Central memory CD8-positive, alpha-beta T cell (primary cell): ENCODE data around the gene C11orf24.

Experiments
- ATAC-seq: fragments of 150-1000 bp; cut with Tn5 transposase; replicated peaks from 2 replicates; pipeline ENCODE4 v1.10.0; 2022; ENCODE audit warnings: mild to moderate bottlenecking, moderate FRiP score, moderate number of reproducible peaks; ENCODE audit not compliant: poor library complexity, severe bottlenecking; ENCODE audit errors: extremely low read depth
- DNase-seq, 2 donors: peaks; one replicate each; pipeline ENCODE4 v3.0.0; 2021; ENCODE audit warnings: low spot score in 2 of 2
- H3K27ac Mint-ChIP-seq: one replicate; pipeline ENCODE4 v1.8.0; 2022; ENCODE audit warnings: low read depth, mild to moderate bottlenecking, moderate library complexity, mixed read lengths
- H3K27me3 Mint-ChIP-seq: one replicate; pipeline ENCODE4 v1.8.0; 2022; ENCODE audit warnings: mixed read lengths
- H3K36me3 Mint-ChIP-seq: one replicate; pipeline ENCODE4 v1.8.0; 2022; ENCODE audit warnings: mild to moderate bottlenecking, moderate library complexity, mixed read lengths; ENCODE audit not compliant: insufficient read depth
- H3K4me1 Mint-ChIP-seq: one replicate; pipeline ENCODE4 v1.8.0; 2022; ENCODE audit warnings: mixed read lengths
- H3K4me3 Mint-ChIP-seq: one replicate; pipeline ENCODE4 v1.8.0; 2022; ENCODE audit warnings: mild to moderate bottlenecking, moderate library complexity, mixed read lengths
- H3K9me3 Mint-ChIP-seq: one replicate; pipeline ENCODE4 v1.8.0; 2022; ENCODE audit warnings: mixed read lengths

The C11orf24 gene

DNA sequence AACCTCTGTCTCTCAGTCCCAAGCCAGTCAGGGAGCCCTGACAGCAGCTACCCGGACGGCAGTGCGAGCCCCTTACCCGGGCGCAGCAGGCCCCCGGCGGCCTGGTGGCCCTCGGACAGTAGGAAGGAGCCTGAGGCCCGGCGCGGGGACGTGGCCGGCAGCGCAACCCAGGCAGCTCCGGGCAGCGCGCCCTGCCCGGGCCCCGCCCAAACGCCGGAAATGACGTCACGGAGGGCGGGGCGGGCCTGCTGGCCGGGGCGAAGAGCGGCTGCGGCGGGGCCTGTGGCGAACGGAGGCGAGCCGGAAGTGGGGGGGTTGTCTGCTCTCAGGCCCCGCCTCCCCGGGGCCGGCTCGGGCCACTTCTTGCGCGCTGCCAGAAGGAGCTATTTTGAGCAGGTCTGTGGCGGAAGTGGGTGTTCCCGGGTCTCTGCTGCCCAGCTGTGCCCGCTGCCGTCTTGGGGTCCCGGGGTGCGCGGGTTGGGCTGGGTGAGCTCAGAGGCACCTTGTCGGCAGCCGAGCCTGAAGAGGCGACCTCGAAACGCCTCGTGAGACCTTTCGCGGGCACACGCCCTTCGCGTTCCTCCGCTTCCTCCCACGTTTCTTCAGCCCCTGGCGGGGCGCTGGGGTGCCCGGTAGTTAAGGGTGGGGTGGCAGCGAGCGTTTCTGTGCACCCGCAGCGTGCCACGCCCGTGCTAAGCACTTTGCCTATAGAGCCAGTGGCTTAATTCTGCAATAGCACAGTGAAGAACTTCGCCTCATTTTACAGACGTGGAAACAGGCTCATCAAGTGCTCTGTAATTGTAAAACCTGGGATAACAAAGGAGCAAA, at the start of gene C11orf24:
Gene C11orf24 (minus strand): TSS at position 193 of the 828 bp plus-strand sequence. CDS start 8,206 bp downstream, outside the sequence.
- peak within 1 kb of the TSS; percentile 92 for H3K4me3 Mint-ChIP-seq
- peaks cover 40% of the 10 kb centered on the region for H3K4me1 Mint-ChIP-seq
- no peaks in the 10 kb centered on the region for H3K27me3 Mint-ChIP-seq
- H3K9me3 Mint-ChIP-seq = no peaks in the 10 kb centered on the region
- peak within 1 kb of the TSS; percentile 96 for H3K27ac Mint-ChIP-seq
- ATAC-seq (peak; percentile 85), DNase-seq (peak; percentile 83 to 85)
- H3K36me3 Mint-ChIP-seq = peaks cover 19% of the 10 kb centered on the region

DNA sequence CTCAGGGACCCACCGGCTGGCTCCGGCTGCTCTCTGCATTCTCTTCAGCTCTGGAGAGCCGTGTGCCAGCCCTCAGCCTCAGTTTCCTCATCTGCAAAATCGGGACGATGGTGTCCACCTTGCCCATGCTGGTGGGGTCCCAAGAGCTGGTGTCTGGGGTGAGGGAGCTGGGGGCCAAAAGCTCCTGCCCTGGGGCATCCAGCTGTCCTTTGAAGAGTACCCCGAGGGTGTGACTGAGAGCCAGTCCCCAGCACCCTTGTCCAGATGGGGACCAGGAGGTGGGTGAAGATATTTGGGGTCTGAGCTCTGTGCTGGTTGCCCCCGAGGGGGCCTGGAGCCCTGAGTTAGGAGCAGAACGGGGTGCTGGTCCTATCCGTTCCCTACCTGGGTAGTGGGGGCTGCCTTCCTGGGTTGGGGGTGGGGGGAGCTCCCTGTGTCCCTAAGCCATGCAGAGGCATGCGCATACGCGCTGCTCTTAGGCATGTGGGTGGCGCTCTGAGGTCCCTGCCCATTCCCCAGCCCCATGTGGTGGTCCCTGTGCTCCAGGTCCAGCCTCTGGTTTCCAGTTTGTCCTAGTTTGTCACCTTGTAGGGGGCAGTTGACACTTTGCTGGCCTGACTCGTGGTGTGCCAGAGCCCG, 45.5 kb upstream of the C11orf24 start:
- ATAC-seq = no peak
- Mint-ChIP-seq H3K36me3 (peaks cover 2% of the 10 kb centered on the region), H3K4me1 (peaks cover 11% of the 10 kb centered on the region), H3K9me3 (no peaks in the 10 kb centered on the region), H3K27ac (no peak overlapping the region), H3K4me3 (no peak overlapping the region), H3K27me3 (peaks cover 16% of the 10 kb centered on the region)
- no peak for DNase-seq

DNA sequence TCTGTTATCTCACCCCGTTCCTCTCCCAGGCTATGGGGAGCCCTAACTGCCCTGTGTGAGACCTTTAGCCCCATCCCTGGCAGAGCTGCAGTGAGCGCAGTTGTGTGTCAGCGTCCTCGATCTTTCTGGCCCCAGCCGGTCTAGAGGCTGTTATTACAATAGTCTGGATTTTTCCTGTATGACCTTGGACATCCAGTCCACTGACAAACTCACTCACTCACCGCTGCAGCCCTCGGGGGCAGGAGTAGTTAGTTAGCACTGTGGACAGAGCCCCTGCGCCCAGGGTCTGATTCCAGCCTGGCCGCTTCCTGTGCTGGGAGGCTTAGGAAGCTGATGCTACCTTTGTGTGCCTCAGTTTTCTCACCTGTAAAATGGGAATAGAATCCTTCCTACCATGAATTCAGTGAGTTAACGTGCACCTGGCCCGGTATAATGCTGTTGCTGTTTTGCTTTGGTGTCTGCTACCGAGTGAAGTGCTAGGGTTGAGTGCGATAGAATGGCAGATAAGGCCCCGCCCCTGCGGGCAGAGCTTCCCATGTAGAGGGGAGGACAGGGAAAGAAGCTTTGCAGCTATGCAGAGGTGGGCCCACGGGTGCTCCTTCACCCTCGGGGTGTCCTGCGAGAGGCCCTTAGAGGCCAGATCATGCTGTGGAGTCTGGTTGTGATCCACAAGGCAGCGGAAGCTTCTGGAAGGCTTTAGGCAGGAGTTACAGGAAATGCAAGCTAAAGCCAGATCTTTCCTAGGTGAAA, 43.6 kb upstream of the C11orf24 start:
- Mint-ChIP-seq H3K27me3 (peaks cover 9% of the 10 kb centered on the region), H3K4me3 (no peak overlapping the region), H3K4me1 (peaks cover 22% of the 10 kb centered on the region), H3K27ac (no peak overlapping the region), H3K9me3 (no peaks in the 10 kb centered on the region), H3K36me3 (peaks cover 2% of the 10 kb centered on the region)
- no peak for ATAC-seq
- DNase-seq = no peak

GRCh38 chr11:68314203-68315170, 42.7 kb upstream of the C11orf24 start:
- peaks cover 22% of the 10 kb centered on the region for H3K4me1 Mint-ChIP-seq
- no peak overlapping the region for H3K27ac Mint-ChIP-seq
- H3K9me3 Mint-ChIP-seq = no peaks in the 10 kb centered on the region
- peak overlapping the region; percentile 76 for H3K4me3 Mint-ChIP-seq
- no peaks in the 10 kb centered on the region for H3K36me3 Mint-ChIP-seq
- peaks cover 9% of the 10 kb centered on the region for H3K27me3 Mint-ChIP-seq
- ATAC-seq (no peak), DNase-seq (no peak)

DNA sequence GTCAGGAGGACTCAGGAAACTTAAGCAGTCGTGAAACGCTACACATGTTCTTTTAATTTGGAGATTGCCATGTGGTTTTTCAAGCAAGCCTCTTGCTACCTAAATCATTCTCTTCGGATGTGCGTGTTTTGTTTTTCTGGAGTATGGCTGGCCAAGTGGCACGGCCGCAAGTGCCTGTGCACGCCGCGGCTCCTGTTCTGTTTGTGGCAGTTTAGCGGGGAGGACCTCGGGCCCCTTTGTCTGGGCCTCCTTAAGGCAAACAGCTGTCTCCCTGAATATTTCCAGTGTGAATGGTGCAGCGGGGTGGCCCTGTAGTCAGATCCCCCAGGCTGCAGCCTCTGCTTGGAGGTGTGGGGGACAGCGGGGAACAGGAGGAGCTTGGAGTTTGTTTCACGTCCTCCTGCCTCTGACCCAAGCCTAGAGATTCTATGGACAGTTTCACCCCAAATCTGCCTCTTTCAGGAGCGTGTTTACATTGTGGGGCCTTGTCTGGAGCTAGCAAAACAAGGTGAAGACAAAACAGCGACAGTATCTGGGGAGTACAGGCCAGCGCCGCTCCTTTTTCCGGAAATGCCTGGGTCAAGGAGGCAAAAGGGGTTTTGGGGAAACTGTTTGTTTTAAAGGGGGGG, 41.9 kb upstream of the C11orf24 start:
- DNase-seq (no peak), ATAC-seq (no peak)
- Mint-ChIP-seq H3K27ac (no peak overlapping the region), H3K27me3 (peaks cover 9% of the 10 kb centered on the region), H3K4me3 (peak overlapping the region; percentile 76), H3K36me3 (no peaks in the 10 kb centered on the region), H3K9me3 (no peaks in the 10 kb centered on the region), H3K4me1 (peaks cover 22% of the 10 kb centered on the region)

GRCh38 chr11:68312780-68313573, 41.2 kb upstream of the C11orf24 start:
- no peak for DNase-seq
- H3K4me3 Mint-ChIP-seq = peak overlapping the region; percentile 76
- H3K27ac Mint-ChIP-seq = no peak overlapping the region
- ATAC-seq = peak; percentile 58
- H3K4me1 Mint-ChIP-seq = peaks cover 22% of the 10 kb centered on the region
- H3K36me3 Mint-ChIP-seq = no peaks in the 10 kb centered on the region
- H3K27me3 Mint-ChIP-seq = peaks cover 9% of the 10 kb centered on the region
- H3K9me3 Mint-ChIP-seq = no peaks in the 10 kb centered on the region

- ATAC-seq (peak; percentile 42), DNase-seq (no peak)
- Mint-ChIP-seq H3K4me1 (peaks cover 22% of the 10 kb centered on the region), H3K27me3 (peaks cover 9% of the 10 kb centered on the region), H3K9me3 (no peaks in the 10 kb centered on the region), H3K27ac (peak within 1 kb of the TSS; percentile 22), H3K4me3 (peak within 1 kb of the TSS; percentile 76), H3K36me3 (no peaks in the 10 kb centered on the region)
Observed at GRCh38 chr11:68312117-68312779, 40.5 kb upstream of the C11orf24 start, which contains the start of gene LRP5. LRP5 (plus strand) TSS chr11:68312591; CDS start chr11:68312715, 124 bp downstream.

DNA sequence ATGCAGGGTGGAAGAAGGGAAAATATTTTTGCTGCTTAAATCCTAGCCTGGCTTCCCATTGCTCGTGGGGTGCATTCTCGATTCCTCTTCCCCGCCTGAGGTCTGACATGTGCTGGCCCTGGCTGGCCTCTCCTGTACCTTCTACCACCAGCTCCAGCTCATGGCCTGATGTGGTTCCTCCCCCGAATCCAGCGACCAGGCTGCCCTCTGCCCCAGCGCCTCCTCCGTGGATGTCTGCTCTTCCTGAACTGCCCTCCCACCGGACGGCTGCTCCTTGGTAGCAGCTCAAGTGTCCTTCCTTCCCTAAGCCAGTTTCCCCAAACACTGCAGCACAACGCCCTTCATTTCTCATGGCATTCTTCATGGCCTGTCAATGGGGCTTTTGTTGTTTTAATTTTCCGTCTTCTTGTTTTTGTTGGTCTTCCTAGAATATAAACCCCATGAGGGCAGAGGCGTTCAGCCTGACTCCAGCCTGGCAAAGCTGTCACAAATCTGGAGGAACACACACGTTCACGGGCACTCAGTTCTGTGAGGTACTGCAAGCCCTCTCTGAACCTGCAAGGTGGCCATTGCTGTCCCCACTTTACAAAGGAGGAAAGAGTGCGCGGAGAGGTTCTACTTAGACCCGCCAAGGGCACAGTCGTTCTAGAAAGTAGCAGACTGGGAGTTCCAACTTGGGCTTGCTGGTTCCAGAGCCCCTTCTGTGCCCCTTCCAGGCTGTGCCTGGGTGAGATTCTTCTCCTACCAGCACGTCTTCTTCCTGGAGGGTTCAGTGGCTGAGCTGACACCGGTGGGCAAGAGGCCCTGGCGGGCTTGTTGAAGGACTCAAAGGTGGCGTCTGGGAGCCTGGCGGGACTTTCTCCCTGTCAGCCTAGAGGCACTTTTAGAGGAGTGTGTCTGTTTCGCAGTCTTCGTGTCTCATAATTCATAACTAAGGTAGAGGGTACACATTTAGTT, 39.7 kb upstream of the C11orf24 start:
- ATAC-seq = no peak
- peaks cover 4% of the 10 kb centered on the region for H3K27me3 Mint-ChIP-seq
- peak overlapping the region; percentile 22 for H3K27ac Mint-ChIP-seq
- peaks cover 22% of the 10 kb centered on the region for H3K4me1 Mint-ChIP-seq
- H3K4me3 Mint-ChIP-seq = peak overlapping the region; percentile 60
- no peaks in the 10 kb centered on the region for H3K36me3 Mint-ChIP-seq
- no peaks in the 10 kb centered on the region for H3K9me3 Mint-ChIP-seq
- DNase-seq = no peak

DNA sequence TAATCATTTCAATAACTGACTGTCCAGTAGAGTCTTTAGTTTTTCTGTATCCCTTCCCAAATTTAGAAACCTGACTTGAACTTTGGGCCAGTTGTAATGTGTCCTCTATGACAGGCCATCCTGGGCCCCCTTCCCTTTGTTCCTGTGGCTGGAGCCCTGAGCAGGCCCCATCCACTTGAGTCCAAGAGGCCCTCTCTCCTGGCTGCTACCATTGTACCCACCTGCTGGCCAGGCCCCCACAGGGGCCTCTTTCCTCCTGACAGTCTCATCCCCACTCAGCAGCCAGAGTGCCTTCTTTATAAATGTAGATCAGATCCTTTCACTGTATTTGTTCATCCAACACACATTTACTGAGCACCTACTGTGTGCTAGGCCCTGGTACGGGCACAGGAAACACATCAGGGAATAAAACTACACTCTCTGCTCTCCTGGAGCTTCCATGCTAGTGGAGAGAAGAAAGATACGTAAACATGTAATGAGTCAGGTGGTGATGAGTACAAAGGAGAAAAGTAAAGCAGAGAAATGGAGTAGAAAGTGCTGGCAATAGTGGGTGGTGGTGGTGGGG, 37.9 kb upstream of the C11orf24 start:
- Mint-ChIP-seq H3K36me3 (no peaks in the 10 kb centered on the region), H3K27ac (peak overlapping the region; percentile 13), H3K4me1 (peaks cover 29% of the 10 kb centered on the region), H3K27me3 (no peaks in the 10 kb centered on the region), H3K9me3 (no peaks in the 10 kb centered on the region), H3K4me3 (no peak overlapping the region)
- ATAC-seq = no peak
- DNase-seq = no peak
